ENCODE data around the gene ATF7IP2.
"Not testable (repeated sequence)": the region's sequence is repeated elsewhere in the genome, so short reads cannot be mapped to it uniquely, and the experiment has no call there.

DNA sequence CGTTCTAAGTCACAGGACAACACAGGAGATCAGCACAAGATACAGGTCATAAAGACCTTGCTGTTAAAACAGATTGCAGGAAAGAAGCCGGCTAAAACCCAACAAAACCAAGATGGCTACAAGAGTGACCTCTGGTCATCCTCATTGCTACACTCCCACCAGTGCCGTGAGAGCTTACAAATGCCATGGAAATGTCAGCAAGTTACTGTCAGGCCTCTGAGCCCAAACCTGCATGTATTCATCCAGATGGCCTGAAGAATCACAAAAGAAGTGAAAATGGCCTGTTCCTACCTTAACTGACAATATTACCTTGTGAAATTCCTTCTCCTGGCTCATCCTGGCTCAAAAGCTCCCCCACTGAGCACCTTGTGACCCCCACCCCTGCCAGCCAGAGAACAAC, 119.4 kb downstream of the ATF7IP2 start:
- TF ChIP-seq, protein P1, sequence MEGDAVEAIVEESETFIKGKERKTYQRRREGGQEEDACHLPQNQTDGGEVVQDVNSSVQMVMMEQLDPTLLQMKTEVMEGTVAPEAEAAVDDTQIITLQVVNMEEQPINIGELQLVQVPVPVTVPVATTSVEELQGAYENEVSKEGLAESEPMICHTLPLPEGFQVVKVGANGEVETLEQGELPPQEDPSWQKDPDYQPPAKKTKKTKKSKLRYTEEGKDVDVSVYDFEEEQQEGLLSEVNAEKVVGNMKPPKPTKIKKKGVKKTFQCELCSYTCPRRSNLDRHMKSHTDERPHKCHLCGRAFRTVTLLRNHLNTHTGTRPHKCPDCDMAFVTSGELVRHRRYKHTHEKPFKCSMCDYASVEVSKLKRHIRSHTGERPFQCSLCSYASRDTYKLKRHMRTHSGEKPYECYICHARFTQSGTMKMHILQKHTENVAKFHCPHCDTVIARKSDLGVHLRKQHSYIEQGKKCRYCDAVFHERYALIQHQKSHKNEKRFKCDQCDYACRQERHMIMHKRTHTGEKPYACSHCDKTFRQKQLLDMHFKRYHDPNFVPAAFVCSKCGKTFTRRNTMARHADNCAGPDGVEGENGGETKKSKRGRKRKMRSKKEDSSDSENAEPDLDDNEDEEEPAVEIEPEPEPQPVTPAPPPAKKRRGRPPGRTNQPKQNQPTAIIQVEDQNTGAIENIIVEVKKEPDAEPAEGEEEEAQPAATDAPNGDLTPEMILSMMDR (IDR thresholded peaks at IDR 0.05; ENCODE audit: low read depth, low read length, missing input control) = not testable (repeated sequence)
- TF ChIP-seq, protein P2, sequence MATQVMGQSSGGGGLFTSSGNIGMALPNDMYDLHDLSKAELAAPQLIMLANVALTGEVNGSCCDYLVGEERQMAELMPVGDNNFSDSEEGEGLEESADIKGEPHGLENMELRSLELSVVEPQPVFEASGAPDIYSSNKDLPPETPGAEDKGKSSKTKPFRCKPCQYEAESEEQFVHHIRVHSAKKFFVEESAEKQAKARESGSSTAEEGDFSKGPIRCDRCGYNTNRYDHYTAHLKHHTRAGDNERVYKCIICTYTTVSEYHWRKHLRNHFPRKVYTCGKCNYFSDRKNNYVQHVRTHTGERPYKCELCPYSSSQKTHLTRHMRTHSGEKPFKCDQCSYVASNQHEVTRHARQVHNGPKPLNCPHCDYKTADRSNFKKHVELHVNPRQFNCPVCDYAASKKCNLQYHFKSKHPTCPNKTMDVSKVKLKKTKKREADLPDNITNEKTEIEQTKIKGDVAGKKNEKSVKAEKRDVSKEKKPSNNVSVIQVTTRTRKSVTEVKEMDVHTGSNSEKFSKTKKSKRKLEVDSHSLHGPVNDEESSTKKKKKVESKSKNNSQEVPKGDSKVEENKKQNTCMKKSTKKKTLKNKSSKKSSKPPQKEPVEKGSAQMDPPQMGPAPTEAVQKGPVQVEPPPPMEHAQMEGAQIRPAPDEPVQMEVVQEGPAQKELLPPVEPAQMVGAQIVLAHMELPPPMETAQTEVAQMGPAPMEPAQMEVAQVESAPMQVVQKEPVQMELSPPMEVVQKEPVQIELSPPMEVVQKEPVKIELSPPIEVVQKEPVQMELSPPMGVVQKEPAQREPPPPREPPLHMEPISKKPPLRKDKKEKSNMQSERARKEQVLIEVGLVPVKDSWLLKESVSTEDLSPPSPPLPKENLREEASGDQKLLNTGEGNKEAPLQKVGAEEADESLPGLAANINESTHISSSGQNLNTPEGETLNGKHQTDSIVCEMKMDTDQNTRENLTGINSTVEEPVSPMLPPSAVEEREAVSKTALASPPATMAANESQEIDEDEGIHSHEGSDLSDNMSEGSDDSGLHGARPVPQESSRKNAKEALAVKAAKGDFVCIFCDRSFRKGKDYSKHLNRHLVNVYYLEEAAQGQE (IDR thresholded peaks at IDR 0.05) = not testable (repeated sequence)
- not testable (repeated sequence) for TF ChIP-seq MAX (IDR thresholded peaks at IDR 0.05); EGR1 (IDR thresholded peaks at IDR 0.05; ENCODE audit: low read depth in 2 of 2)
